H1 (cell line): ENCODE results near the gene LIPE. TPM values are rescaled to one million over a fixed set of nuclear protein-coding genes. Genes with fewer than 3 reads are reported as not detected.

Source experiments
- CHD2 ChIP-seq: IDR thresholded peaks from 2 replicates; pipeline ENCODE4 v1.6.1; 2012; ENCODE audit warnings: low read length, improper control_type of control experiment
- CTBP2 ChIP-seq: IDR thresholded peaks from 2 replicates; pipeline ENCODE4 v1.7.0; 2011; ENCODE audit warnings: borderline replicate concordance, mild to moderate bottlenecking, moderate library complexity, mixed read lengths, low read length; ENCODE audit not compliant: insufficient read depth, insufficient read length
- E2F6 ChIP-seq: IDR thresholded peaks from 2 replicates; pipeline ENCODE4 v1.6.1; 2012; ENCODE audit warnings: inconsistent platforms
- GTF2F1 ChIP-seq: IDR thresholded peaks from 2 replicates; pipeline ENCODE4 v1.6.1; 2012; ENCODE audit warnings: low read depth, low read length, improper control_type of control experiment, borderline replicate concordance
- HDAC6 ChIP-seq: IDR thresholded peaks from one replicate; pipeline ENCODE4 v1.7.1; 2012; ENCODE audit warnings: low read depth, mild to moderate bottlenecking, inconsistent platforms, low read length, moderate library complexity
- KDM5A ChIP-seq: fragments of 200-600 bp; IDR thresholded peaks from 2 replicates; pipeline ENCODE4 v1.7.1; 2012; ENCODE audit warnings: mild to moderate bottlenecking, low read length, inconsistent platforms, mixed read lengths
- MAFK ChIP-seq: IDR thresholded peaks from 2 replicates; pipeline ENCODE4 v1.6.1; 2012; ENCODE audit warnings: low read depth, mild to moderate bottlenecking, improper control_type of control experiment, low read length
- SIN3A ChIP-seq, 2 experiments: IDR thresholded peaks in 1 of 2; conservative IDR thresholded peaks in 1 of 2; 2 replicates each; pipeline ENCODE4 v1.6.1; 2011 to 2012; ENCODE audit warnings: low read length in 2 of 2, improper control_type of control experiment in 1 of 2, low read depth in 1 of 2, mild to moderate bottlenecking in 1 of 2
- SP1 ChIP-seq: IDR thresholded peaks from 2 replicates; pipeline ENCODE4 v1.6.1; 2011; ENCODE audit warnings: low read depth, low read length
- SRF ChIP-seq: IDR thresholded peaks from 2 replicates; pipeline ENCODE4 v1.6.1; 2011; ENCODE audit warnings: mild to moderate bottlenecking, low read depth, low read length, moderate library complexity
- polyA plus RNA-seq, 7 experiments: library from polyadenylated mRNA; depleted of rRNA in 3 of 7; stranded (reverse) in 5 of 7; unstranded in 2 of 7; fragments of >200 nt in 5 of 7; fragments of 200-250 nt in 2 of 7; gene quantifications; 1 replicate in 5 of 7; 2 replicates in 1 of 7; 4 replicates in 1 of 7; pipeline versions ENCODE4 v1.2.1 to v1.2.3, GENCODE V29; 2011 to 2013; ENCODE audit warnings: missing spikeins in 2 of 7, mixed read lengths in 2 of 7
- total RNA-seq: library from RNA; stranded (reverse); fragmentation: NEBNext Ultra II Directional; extraction: Animal tissue kit (Norgen Biotek cat#: 25700); gene quantifications from 2 replicates; pipeline ENCODE4 v1.2.1, GENCODE V29; 2021
- TF ChIP-seq, protein P1 (sequence below): fragments of 300-600 bp; sonication (generic); IDR thresholded peaks from 2 replicates; pipeline ENCODE4 v1.7.1; 2012; ENCODE audit warnings: low read length, moderate library complexity, mild to moderate bottlenecking, inconsistent platforms; ENCODE audit not compliant: insufficient replicate concordance

Gene LIPE
- total and polyA plus RNA-seq, 2 of the 8 experiments (the other 6 are each of a cell fraction or from before 2014, with no cell fraction given): 8.7 to 15.9 TPM

- TF ChIP-seq, protein P1, sequence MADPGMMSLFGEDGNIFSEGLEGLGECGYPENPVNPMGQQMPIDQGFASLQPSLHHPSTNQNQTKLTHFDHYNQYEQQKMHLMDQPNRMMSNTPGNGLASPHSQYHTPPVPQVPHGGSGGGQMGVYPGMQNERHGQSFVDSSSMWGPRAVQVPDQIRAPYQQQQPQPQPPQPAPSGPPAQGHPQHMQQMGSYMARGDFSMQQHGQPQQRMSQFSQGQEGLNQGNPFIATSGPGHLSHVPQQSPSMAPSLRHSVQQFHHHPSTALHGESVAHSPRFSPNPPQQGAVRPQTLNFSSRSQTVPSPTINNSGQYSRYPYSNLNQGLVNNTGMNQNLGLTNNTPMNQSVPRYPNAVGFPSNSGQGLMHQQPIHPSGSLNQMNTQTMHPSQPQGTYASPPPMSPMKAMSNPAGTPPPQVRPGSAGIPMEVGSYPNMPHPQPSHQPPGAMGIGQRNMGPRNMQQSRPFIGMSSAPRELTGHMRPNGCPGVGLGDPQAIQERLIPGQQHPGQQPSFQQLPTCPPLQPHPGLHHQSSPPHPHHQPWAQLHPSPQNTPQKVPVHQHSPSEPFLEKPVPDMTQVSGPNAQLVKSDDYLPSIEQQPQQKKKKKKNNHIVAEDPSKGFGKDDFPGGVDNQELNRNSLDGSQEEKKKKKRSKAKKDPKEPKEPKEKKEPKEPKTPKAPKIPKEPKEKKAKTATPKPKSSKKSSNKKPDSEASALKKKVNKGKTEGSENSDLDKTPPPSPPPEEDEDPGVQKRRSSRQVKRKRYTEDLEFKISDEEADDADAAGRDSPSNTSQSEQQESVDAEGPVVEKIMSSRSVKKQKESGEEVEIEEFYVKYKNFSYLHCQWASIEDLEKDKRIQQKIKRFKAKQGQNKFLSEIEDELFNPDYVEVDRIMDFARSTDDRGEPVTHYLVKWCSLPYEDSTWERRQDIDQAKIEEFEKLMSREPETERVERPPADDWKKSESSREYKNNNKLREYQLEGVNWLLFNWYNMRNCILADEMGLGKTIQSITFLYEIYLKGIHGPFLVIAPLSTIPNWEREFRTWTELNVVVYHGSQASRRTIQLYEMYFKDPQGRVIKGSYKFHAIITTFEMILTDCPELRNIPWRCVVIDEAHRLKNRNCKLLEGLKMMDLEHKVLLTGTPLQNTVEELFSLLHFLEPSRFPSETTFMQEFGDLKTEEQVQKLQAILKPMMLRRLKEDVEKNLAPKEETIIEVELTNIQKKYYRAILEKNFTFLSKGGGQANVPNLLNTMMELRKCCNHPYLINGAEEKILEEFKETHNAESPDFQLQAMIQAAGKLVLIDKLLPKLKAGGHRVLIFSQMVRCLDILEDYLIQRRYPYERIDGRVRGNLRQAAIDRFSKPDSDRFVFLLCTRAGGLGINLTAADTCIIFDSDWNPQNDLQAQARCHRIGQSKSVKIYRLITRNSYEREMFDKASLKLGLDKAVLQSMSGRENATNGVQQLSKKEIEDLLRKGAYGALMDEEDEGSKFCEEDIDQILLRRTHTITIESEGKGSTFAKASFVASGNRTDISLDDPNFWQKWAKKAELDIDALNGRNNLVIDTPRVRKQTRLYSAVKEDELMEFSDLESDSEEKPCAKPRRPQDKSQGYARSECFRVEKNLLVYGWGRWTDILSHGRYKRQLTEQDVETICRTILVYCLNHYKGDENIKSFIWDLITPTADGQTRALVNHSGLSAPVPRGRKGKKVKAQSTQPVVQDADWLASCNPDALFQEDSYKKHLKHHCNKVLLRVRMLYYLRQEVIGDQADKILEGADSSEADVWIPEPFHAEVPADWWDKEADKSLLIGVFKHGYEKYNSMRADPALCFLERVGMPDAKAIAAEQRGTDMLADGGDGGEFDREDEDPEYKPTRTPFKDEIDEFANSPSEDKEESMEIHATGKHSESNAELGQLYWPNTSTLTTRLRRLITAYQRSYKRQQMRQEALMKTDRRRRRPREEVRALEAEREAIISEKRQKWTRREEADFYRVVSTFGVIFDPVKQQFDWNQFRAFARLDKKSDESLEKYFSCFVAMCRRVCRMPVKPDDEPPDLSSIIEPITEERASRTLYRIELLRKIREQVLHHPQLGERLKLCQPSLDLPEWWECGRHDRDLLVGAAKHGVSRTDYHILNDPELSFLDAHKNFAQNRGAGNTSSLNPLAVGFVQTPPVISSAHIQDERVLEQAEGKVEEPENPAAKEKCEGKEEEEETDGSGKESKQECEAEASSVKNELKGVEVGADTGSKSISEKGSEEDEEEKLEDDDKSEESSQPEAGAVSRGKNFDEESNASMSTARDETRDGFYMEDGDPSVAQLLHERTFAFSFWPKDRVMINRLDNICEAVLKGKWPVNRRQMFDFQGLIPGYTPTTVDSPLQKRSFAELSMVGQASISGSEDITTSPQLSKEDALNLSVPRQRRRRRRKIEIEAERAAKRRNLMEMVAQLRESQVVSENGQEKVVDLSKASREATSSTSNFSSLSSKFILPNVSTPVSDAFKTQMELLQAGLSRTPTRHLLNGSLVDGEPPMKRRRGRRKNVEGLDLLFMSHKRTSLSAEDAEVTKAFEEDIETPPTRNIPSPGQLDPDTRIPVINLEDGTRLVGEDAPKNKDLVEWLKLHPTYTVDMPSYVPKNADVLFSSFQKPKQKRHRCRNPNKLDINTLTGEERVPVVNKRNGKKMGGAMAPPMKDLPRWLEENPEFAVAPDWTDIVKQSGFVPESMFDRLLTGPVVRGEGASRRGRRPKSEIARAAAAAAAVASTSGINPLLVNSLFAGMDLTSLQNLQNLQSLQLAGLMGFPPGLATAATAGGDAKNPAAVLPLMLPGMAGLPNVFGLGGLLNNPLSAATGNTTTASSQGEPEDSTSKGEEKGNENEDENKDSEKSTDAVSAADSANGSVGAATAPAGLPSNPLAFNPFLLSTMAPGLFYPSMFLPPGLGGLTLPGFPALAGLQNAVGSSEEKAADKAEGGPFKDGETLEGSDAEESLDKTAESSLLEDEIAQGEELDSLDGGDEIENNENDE: no peak
- TF ChIP-seq CTBP2: no peak
- no peak for TF ChIP-seq CHD2
- no peak for TF ChIP-seq E2F6
- TF ChIP-seq SIN3A (conservative IDR thresholded peaks at IDR 0.05 in 1 of 2, IDR thresholded peaks at IDR 0.05 in 1 of 2; ENCODE audit: low read depth in 1 of 2, low read length in 2 of 2): no peak
- TF ChIP-seq GTF2F1: no peak
- no peak for TF ChIP-seq HDAC6
- TF ChIP-seq KDM5A: no peak
- no peak for TF ChIP-seq MAFK
- no peak for TF ChIP-seq SP1
- no peak for TF ChIP-seq SRF
Observed at GRCh38 chr19:42394751-42395150, 32.4 kb downstream of the LIPE start (continued).
